H1 (cell line): ENCODE measurements around the gene HELQ. TPM values are rescaled to one million over a fixed set of nuclear protein-coding genes. Genes with fewer than 3 reads are reported as not detected.

Source experiments
- BCL11A ChIP-seq, 2 experiments: IDR thresholded peaks; one replicate each; pipeline ENCODE4 v1.6.1; 2011; ENCODE audit warnings: low read depth in 2 of 2, low read length in 2 of 2, mild to moderate bottlenecking in 2 of 2
- CBX5 ChIP-seq: fragments of 300-800, 300-1000 bp; sonication (generic); IDR thresholded peaks from 2 replicates; pipeline ENCODE4 v1.7.1; 2016; ENCODE audit warnings: antibody characterized with exemption, low read length, low read depth
- CREB1 ChIP-seq: IDR thresholded peaks from 2 replicates; pipeline ENCODE4 v1.6.1; 2012; ENCODE audit warnings: inconsistent platforms
- MAFK ChIP-seq: IDR thresholded peaks from 2 replicates; pipeline ENCODE4 v1.6.1; 2012; ENCODE audit warnings: low read depth, mild to moderate bottlenecking, improper control_type of control experiment, low read length
- NRF1 ChIP-seq: IDR thresholded peaks from 2 replicates; pipeline ENCODE4 v1.6.1; 2011; ENCODE audit warnings: mild to moderate bottlenecking, low read depth, low read length, improper control_type of control experiment
- PHF8 ChIP-seq: fragments of 200-600 bp; sonication (generic); conservative IDR thresholded peaks from 2 replicates; pipeline ENCODE4 v1.7.1; 2012; ENCODE audit warnings: low read depth, mild to moderate bottlenecking, inconsistent platforms, low read length, moderate library complexity
- polyA plus RNA-seq, 7 experiments: library from polyadenylated mRNA; depleted of rRNA in 3 of 7; stranded (reverse) in 5 of 7; unstranded in 2 of 7; fragments of >200 nt in 5 of 7; fragments of 200-250 nt in 2 of 7; gene quantifications; 1 replicate in 5 of 7; 2 replicates in 1 of 7; 4 replicates in 1 of 7; pipeline versions ENCODE4 v1.2.1 to v1.2.3, GENCODE V29; 2011 to 2013; ENCODE audit warnings: missing spikeins in 2 of 7, mixed read lengths in 2 of 7
- total RNA-seq: library from RNA; stranded (reverse); fragmentation: NEBNext Ultra II Directional; extraction: Animal tissue kit (Norgen Biotek cat#: 25700); gene quantifications from 2 replicates; pipeline ENCODE4 v1.2.1, GENCODE V29; 2021

The HELQ gene
- total and polyA plus RNA-seq, 2 of the 8 experiments (the other 6 are each of a cell fraction or from before 2014, with no cell fraction given) = 4.7 to 9.0 TPM

DNA sequence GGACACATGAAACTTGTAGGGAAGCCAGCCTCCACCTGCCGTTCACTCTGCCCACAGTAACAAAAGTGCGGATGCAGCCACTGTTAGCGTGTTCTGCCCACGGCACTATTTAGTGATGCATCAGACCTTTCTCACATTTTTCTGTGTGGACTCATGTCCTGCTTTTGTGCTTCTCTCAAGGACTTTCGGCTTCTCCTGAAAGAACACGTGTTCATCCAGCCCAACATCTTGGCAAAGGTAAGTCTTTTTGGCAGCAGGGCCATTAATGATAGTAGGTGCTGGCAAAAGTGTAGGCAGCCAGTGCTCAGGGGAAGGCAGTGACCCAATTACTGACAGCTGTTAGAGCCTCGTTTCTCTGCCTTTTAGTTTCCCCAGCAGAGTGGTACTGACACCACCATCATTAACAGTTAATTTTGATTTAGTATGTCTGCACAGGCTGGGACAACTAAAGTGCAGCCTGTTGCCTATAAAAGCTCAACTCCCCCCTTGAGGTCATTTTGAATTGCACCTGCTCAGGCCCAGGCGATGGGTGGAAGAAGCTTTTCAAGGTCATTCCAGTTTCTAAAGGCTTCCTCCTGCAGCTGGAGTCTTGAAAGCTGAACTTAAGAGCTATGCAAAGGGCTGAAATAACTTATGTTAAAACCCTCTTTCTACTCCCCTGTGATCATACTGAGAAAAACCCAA, 66.4 kb downstream of the HELQ start (continued):
- no peak for TF ChIP-seq PHF8
- no peak for TF ChIP-seq CBX5
- TF ChIP-seq CREB1 = no peak
- no peak for TF ChIP-seq MAFK
- no peak for TF ChIP-seq NRF1
- TF ChIP-seq BCL11A (IDR thresholded peaks at IDR 0.05; ENCODE audit: low read depth in 2 of 2, low read length in 2 of 2) = no peak
